H1 (cell line): ENCODE data around the gene ZNF764. TPM values are rescaled to one million over a fixed set of nuclear protein-coding genes. Genes with fewer than 3 reads are reported as not detected.

Experiments
- CTCF ChIA-PET: fragments of 300-600 bp; sonication (Branson Sonifier 250); formaldehyde crosslinking; loops from one replicate; lab custom pipeline; 2021; ENCODE audit not compliant: partially characterized antibody; lab: Charles Lee
- POLR2A ChIA-PET: fragments of 300-600 bp; sonication (Branson Sonifier 250); formaldehyde crosslinking; loops from one replicate; lab custom pipeline; 2021; ENCODE audit warnings: inconsistent platforms; ENCODE audit not compliant: partially characterized antibody; lab: Charles Lee
- DNase-seq, 2 experiments: peaks; one replicate each; pipeline versions ENCODE4 v3.0.0 to v3.0.0-alpha.2; 2010 to 2022; ENCODE audit warnings: low spot score in 2 of 2, low read depth in 1 of 2, mixed read lengths in 1 of 2
- FAIRE-seq: peaks from 2 replicates; lab custom pipeline; 2011; peaks lifted over from hg19 to GRCh38; lab: Jason Lieb, UNC
- H2AFZ ChIP-seq: 2 replicates; pipeline ENCODE4 v1.8.1; 2012; ENCODE audit warnings: low read length, inconsistent platforms
- H2AK5ac ChIP-seq: 2 replicates; pipeline ENCODE4 v1.6.1; 2013; ENCODE audit warnings: low read depth, low read length
- H2BK120ac ChIP-seq: replicated peaks from 2 replicates; pipeline ENCODE3; 2013; ENCODE audit warnings: low read depth, low read length, inconsistent platforms
- H2BK12ac ChIP-seq: 2 replicates; pipeline ENCODE4 v1.6.1; 2013; ENCODE audit warnings: low read depth, low read length
- H2BK15ac ChIP-seq: 2 replicates; pipeline ENCODE4 v1.6.1; 2013; ENCODE audit warnings: low read length
- H2BK20ac ChIP-seq: 2 replicates; pipeline ENCODE4 v1.6.1; 2013; ENCODE audit warnings: low read length
- H2BK5ac ChIP-seq: 2 replicates; pipeline ENCODE4 v1.6.1; 2013; ENCODE audit warnings: low read depth, low read length
- H3K14ac ChIP-seq: 2 replicates; pipeline ENCODE4 v1.6.1; 2013; ENCODE audit warnings: inconsistent platforms; ENCODE audit not compliant: insufficient read length
- H3K18ac ChIP-seq: 2 replicates; pipeline ENCODE4 v1.6.1; 2013; ENCODE audit warnings: low read length; ENCODE audit errors: extremely low read depth
- H3K23ac ChIP-seq: 2 replicates; pipeline ENCODE4 v1.6.1; 2013; ENCODE audit warnings: inconsistent platforms; ENCODE audit not compliant: insufficient read length
- H3K23me2 ChIP-seq: 2 replicates; pipeline ENCODE4 v1.6.1; 2013; ENCODE audit warnings: low read depth, low read length
- H3K27ac ChIP-seq: 2 replicates; pipeline ENCODE4 v1.6.1; 2011; ENCODE audit warnings: low read depth, low read length, inconsistent platforms
- H3K27me3 ChIP-seq, 4 experiments: replicated peaks in 1 of 4; 1 replicate in 1 of 4; 2 replicates in 3 of 4; pipeline versions ENCODE4 v1.6.1 to v1.8.1; 2011 to 2013; ENCODE audit warnings: low read length in 3 of 4, mild to moderate bottlenecking in 3 of 4, inconsistent platforms in 2 of 4, mixed read lengths in 2 of 4, moderate library complexity in 1 of 4; ENCODE audit not compliant: control insufficient read depth in 3 of 4, insufficient read depth in 3 of 4; ENCODE audit errors: extremely low read depth in 1 of 4
- H3K36me3 ChIP-seq, 4 experiments: 2 replicates each; pipeline versions ENCODE4 v1.6.1 to v1.8.1; 2011 to 2013; ENCODE audit warnings: mild to moderate bottlenecking in 4 of 4, low read length in 3 of 4, moderate library complexity in 2 of 4, control low read depth in 1 of 4, inconsistent platforms in 1 of 4; ENCODE audit not compliant: insufficient read depth in 4 of 4, control insufficient read depth in 2 of 4
- H3K4ac ChIP-seq: replicated peaks from 2 replicates; pipeline ENCODE3; 2013; ENCODE audit warnings: low read length, low read depth, mixed read lengths, inconsistent platforms; ENCODE audit not compliant: insufficient read length
- H3K4me1 ChIP-seq, 4 experiments: replicated peaks in 1 of 4; 1 replicate in 1 of 4; 2 replicates in 3 of 4; pipeline versions ENCODE4 v1.6.1 to v1.8.1; 2011 to 2013; ENCODE audit warnings: low read length in 3 of 4, inconsistent platforms in 2 of 4, mixed read lengths in 1 of 4; ENCODE audit not compliant: insufficient read depth in 4 of 4, control insufficient read depth in 3 of 4
- H3K4me2 ChIP-seq, 2 experiments: 2 replicates each; pipeline versions ENCODE4 v1.6.1 to v1.8.1; 2011 to 2013; ENCODE audit warnings: low read depth in 2 of 2, low read length in 2 of 2, control low read depth in 1 of 2, inconsistent platforms in 1 of 2, mild to moderate bottlenecking in 1 of 2; ENCODE audit not compliant: insufficient read depth in 1 of 2
- H3K4me3 ChIP-seq, 4 experiments: fragments of 200-600, 300-600 bp in 1 of 4; sonication (generic), shearing (Covaris generic), sonication (Bioruptor Twin) in 1 of 4; 2 replicates each; pipeline versions ENCODE4 v1.5.1 to v1.8.1; 2011 to 2016; ENCODE audit warnings: low read length in 4 of 4, low read depth in 3 of 4, control low read depth in 2 of 4, inconsistent platforms in 2 of 4, mild to moderate bottlenecking in 2 of 4, mixed read lengths in 1 of 4, moderate library complexity in 1 of 4; ENCODE audit not compliant: insufficient read depth in 2 of 4; ENCODE audit errors: extremely low read depth in 1 of 4
- H3K56ac ChIP-seq: replicated peaks from 2 replicates; pipeline ENCODE3; 2013; ENCODE audit warnings: low read depth, mild to moderate bottlenecking, mixed read lengths, low read length, inconsistent platforms; ENCODE audit not compliant: insufficient read length
- H3K79me1 ChIP-seq: 2 replicates; pipeline ENCODE4 v1.6.1; 2013; ENCODE audit warnings: low read depth, low read length, control low read depth
- H3K79me2 ChIP-seq, 2 experiments: 2 replicates each; pipeline versions ENCODE4 v1.6.1 to v1.8.1; 2012 to 2013; ENCODE audit warnings: low read length in 2 of 2, mild to moderate bottlenecking in 2 of 2, inconsistent platforms in 1 of 2; ENCODE audit not compliant: insufficient read depth in 2 of 2, control insufficient read depth in 1 of 2
- H3K9ac ChIP-seq, 4 experiments: replicated peaks in 1 of 4; 1 replicate in 1 of 4; 2 replicates in 3 of 4; pipeline versions ENCODE4 v1.6.1 to v1.8.1; 2011 to 2013; ENCODE audit warnings: low read depth in 3 of 4, low read length in 3 of 4, control low read depth in 2 of 4, mild to moderate bottlenecking in 2 of 4, moderate library complexity in 2 of 4, inconsistent platforms in 1 of 4; ENCODE audit errors: extremely low read depth in 1 of 4
- H3K9me3 ChIP-seq, 2 experiments: 2 replicates each; pipeline versions ENCODE4 v1.6.1 to v1.8.1; 2012 to 2013; ENCODE audit warnings: mild to moderate bottlenecking in 2 of 2, moderate library complexity in 2 of 2, control low read depth in 1 of 2, inconsistent platforms in 1 of 2, low read depth in 1 of 2, low read length in 1 of 2, mixed read lengths in 1 of 2; ENCODE audit not compliant: insufficient read depth in 2 of 2
- H4K20me1 ChIP-seq, 2 experiments: replicated peaks in 1 of 2; 2 replicates each; pipeline versions ENCODE3 to v1.8.1; 2011 to 2013; ENCODE audit warnings: inconsistent platforms in 2 of 2, low read length in 2 of 2, mild to moderate bottlenecking in 1 of 2; ENCODE audit not compliant: insufficient read depth in 2 of 2, control insufficient read depth in 1 of 2
- H4K5ac ChIP-seq: 2 replicates; pipeline ENCODE4 v1.6.1; 2013; ENCODE audit warnings: low read length, low read depth, mixed read lengths, inconsistent platforms; ENCODE audit not compliant: insufficient read length
- H4K8ac ChIP-seq: 2 replicates; pipeline ENCODE4 v1.8.0; 2013; ENCODE audit warnings: mild to moderate bottlenecking, moderate library complexity, low read length, inconsistent platforms; ENCODE audit not compliant: insufficient read depth; ENCODE audit errors: extremely low read depth
- H4K91ac ChIP-seq: replicated peaks from 2 replicates; pipeline ENCODE3; 2013; ENCODE audit warnings: low read length, mixed read lengths, inconsistent platforms; ENCODE audit not compliant: insufficient read length
- ATF2 ChIP-seq: IDR thresholded peaks from 2 replicates; pipeline ENCODE4 v1.6.1; 2012; ENCODE audit warnings: low read length, inconsistent platforms
- CHD1 ChIP-seq: IDR thresholded peaks from 2 replicates; pipeline ENCODE4 v1.6.1; 2012; ENCODE audit warnings: low read depth, low read length, improper control_type of control experiment
- CTBP2 ChIP-seq: IDR thresholded peaks from 2 replicates; pipeline ENCODE4 v1.7.0; 2011; ENCODE audit warnings: borderline replicate concordance, mild to moderate bottlenecking, moderate library complexity, mixed read lengths, low read length; ENCODE audit not compliant: insufficient read depth, insufficient read length
- WGBS, 2 experiments: shearing (Covaris generic) in 1 of 2; methylation state at CpG; one replicate each; pipeline versions ENCODE4 v1.1.6 to v1.1.7; 2013 to 2015; ENCODE audit warnings: low lambda C conversion rate in 2 of 2, mixed read lengths in 2 of 2, inconsistent platforms in 1 of 2, low coverage in 1 of 2, missing lambda C conversion rate in 1 of 2; ENCODE audit not compliant: insufficient replicate concordance in 2 of 2, insufficient coverage in 1 of 2, insufficient read length in 1 of 2; ENCODE audit errors: extremely low coverage in 1 of 2, missing lambda C conversion rate in 1 of 2; 5-methylcytosine and 5-hydroxymethylcytosine counted together
- polyA plus RNA-seq, 7 experiments: library from polyadenylated mRNA; depleted of rRNA in 3 of 7; stranded (reverse) in 5 of 7; unstranded in 2 of 7; fragments of >200 nt in 5 of 7; fragments of 200-250 nt in 2 of 7; gene quantifications; 1 replicate in 5 of 7; 2 replicates in 1 of 7; 4 replicates in 1 of 7; pipeline versions ENCODE4 v1.2.1 to v1.2.3, GENCODE V29; 2011 to 2013; ENCODE audit warnings: missing spikeins in 2 of 7, mixed read lengths in 2 of 7
- total RNA-seq: library from RNA; stranded (reverse); fragmentation: NEBNext Ultra II Directional; extraction: Animal tissue kit (Norgen Biotek cat#: 25700); gene quantifications from 2 replicates; pipeline ENCODE4 v1.2.1, GENCODE V29; 2021
- TF ChIP-seq, protein P1 (sequence below): IDR thresholded peaks from 2 replicates; pipeline ENCODE4 v1.6.1; 2012; ENCODE audit warnings: inconsistent platforms

ZNF764 gene
- total and polyA plus RNA-seq, 2 of the 8 experiments (the other 6 are each of a cell fraction or from before 2014, with no cell fraction given), result 5.7 to 7.7 TPM

DNA sequence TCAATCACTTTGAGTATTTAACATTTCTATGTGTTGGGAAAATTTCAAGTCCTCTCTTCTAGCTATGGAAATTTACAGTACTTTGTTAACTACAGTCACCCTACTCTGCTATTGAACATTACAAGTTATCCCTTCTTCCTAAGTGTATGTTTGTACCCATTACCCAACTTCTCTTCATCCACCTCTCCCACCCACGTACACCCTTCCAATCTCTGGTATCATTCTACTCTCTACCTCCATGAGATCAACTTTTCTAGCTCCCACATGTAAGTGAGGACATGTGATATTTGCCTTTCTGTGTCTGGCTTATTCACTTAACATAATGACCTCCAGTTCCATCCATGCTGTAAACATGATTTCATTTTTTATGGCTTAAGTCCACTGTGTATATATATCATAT is 16.5 kb upstream of the ZNF764 start:
- no peak overlapping the region for H3K4ac ChIP-seq
- H2BK20ac ChIP-seq, result no peak overlapping the region
- H4K8ac ChIP-seq, result no peak overlapping the region
- no peak overlapping the region for H2BK15ac ChIP-seq
- no peak overlapping the region for H3K56ac ChIP-seq
- H3K4me2 ChIP-seq, result no peak overlapping the region
- ChIA-PET POLR2A (interaction anchor here (1.3 to 3.8 kb wide), 5 partner anchors 10 to 53 kb away, joined by 3 to 28 read pairs (median 6); partner anchors contain the start of genes ZNF747, ZNF764 and ZNF785), CTCF (interaction anchor here (0.8 to 1.9 kb wide), 3 partner anchors 13 to 145 kb away, joined by 3 to 6 read pairs (median 4); partner anchors contain the start of genes DCTPP1 and ZNF747)
- peaks cover 0 to 6% (median 2%) of the 10 kb centered on the region in 4 experiments; a peak in 5 of 7 replicates for H3K4me1 ChIP-seq
- H2AK5ac ChIP-seq, result no peak overlapping the region
- H4K20me1 ChIP-seq, result peaks cover 0 to 2% of the 10 kb centered on the region in 2 experiments
- no peaks in the 10 kb centered on the region for H3K9me3 ChIP-seq
- DNase-seq, result no peak
- H3K23ac ChIP-seq, result no peak overlapping the region
- no peak overlapping the region for H4K5ac ChIP-seq
- H3K23me2 ChIP-seq, result peaks cover 14% of the 10 kb centered on the region; the same call in 1 of the 2 replicates
- H3K18ac ChIP-seq, result no peak overlapping the region
- no peak overlapping the region for H2BK12ac ChIP-seq
- no peak overlapping the region for H3K9ac ChIP-seq
- H4K91ac ChIP-seq, result no peak overlapping the region
- H3K79me1 ChIP-seq, result no peaks in the 10 kb centered on the region
- H3K14ac ChIP-seq, result no peak overlapping the region
- no peak overlapping the region for H3K4me3 ChIP-seq
- no peaks in the 10 kb centered on the region for H3K79me2 ChIP-seq
- no peaks in the 10 kb centered on the region for H3K27me3 ChIP-seq
- no peak overlapping the region for H2BK120ac ChIP-seq
- H3K36me3 ChIP-seq, result peaks cover 0 to 3% (median 2%) of the 10 kb centered on the region in 4 experiments; a peak in 3 of 8 replicates
- 89 to 100% methylated on average over 1 of the region's 1 CpG for WGBS, 2 experiments
- no peak overlapping the region for H3K27ac ChIP-seq
- H2AFZ ChIP-seq, result no peak overlapping the region
- FAIRE-seq, result no peak
- no peak overlapping the region for H2BK5ac ChIP-seq
- TF ChIP-seq ATF2, result no peak
- no peak for TF ChIP-seq CTBP2
- TF ChIP-seq, protein P1, sequence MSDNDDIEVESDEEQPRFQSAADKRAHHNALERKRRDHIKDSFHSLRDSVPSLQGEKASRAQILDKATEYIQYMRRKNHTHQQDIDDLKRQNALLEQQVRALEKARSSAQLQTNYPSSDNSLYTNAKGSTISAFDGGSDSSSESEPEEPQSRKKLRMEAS, result no peak
- TF ChIP-seq CHD1, result no peak
